ENCODE measurements around the gene IREB2. TPM values are rescaled to one million over a fixed set of nuclear protein-coding genes. Genes with fewer than 3 reads are reported as not detected.

IREB2 gene
- total and polyA plus RNA-seq, 2 of the 13 experiments (the other 11 are each of a cell fraction or from before 2014, with no cell fraction given): 24.2 to 30.4 TPM

DNA sequence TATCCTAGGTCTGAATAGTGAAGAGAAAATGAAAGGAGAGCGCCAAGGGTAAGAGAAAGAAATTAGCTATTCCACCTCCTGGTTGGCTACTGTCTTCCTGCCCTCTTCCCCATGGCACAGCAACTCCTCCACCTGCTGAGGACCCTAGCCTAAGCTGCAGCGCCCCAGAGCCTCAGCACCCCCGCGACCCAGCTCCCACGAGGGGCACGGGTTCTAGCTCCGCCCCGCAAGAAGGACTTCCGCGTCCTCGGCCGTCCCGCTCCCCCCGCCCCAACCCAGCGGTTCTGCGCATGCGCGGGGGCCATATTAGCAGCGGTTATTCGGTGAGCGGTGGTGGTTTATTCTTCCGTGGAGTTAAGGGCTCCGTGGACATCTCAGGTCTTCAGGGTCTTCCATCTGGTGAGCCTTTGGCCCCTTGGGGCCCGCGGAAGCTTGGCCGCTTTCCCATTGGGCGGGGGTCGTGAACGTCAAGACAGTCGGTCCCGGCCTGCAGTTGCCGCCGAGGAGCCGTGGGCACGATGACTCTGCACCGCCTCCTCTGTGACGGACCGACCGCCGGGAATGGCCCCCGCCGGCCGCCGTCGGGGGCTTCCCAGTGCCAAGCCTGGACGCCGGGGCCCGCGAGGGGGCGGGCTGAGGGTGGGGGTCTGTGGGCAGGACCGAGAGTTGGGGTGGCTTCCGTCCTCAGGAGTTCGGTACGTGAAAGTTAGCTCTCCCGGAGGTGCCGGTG lies 102.3 kb downstream of the IREB2 start, which contains the start of gene PSMA4 (continued):
- TF ChIP-seq, protein P1, sequence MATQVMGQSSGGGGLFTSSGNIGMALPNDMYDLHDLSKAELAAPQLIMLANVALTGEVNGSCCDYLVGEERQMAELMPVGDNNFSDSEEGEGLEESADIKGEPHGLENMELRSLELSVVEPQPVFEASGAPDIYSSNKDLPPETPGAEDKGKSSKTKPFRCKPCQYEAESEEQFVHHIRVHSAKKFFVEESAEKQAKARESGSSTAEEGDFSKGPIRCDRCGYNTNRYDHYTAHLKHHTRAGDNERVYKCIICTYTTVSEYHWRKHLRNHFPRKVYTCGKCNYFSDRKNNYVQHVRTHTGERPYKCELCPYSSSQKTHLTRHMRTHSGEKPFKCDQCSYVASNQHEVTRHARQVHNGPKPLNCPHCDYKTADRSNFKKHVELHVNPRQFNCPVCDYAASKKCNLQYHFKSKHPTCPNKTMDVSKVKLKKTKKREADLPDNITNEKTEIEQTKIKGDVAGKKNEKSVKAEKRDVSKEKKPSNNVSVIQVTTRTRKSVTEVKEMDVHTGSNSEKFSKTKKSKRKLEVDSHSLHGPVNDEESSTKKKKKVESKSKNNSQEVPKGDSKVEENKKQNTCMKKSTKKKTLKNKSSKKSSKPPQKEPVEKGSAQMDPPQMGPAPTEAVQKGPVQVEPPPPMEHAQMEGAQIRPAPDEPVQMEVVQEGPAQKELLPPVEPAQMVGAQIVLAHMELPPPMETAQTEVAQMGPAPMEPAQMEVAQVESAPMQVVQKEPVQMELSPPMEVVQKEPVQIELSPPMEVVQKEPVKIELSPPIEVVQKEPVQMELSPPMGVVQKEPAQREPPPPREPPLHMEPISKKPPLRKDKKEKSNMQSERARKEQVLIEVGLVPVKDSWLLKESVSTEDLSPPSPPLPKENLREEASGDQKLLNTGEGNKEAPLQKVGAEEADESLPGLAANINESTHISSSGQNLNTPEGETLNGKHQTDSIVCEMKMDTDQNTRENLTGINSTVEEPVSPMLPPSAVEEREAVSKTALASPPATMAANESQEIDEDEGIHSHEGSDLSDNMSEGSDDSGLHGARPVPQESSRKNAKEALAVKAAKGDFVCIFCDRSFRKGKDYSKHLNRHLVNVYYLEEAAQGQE (IDR thresholded peaks at IDR 0.05; ENCODE audit: borderline replicate concordance in 1 of 2, low read depth in 1 of 2, low read length in 2 of 2): no peak; a peak in 1 of 4 replicates
- TF ChIP-seq, protein P2, sequence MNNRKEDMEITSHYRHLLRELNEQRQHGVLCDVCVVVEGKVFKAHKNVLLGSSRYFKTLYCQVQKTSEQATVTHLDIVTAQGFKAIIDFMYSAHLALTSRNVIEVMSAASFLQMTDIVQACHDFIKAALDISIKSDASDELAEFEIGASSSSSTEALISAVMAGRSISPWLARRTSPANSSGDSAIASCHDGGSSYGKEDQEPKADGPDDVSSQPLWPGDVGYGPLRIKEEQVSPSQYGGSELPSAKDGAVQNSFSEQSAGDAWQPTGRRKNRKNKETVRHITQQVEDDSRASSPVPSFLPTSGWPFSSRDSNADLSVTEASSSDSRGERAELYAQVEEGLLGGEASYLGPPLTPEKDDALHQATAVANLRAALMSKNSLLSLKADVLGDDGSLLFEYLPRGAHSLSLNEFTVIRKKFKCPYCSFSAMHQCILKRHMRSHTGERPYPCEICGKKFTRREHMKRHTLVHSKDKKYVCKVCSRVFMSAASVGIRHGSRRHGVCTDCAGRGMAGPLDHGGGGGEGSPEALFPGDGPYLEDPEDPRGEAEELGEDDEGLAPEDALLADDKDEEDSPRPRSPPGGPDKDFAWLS (CRISPR knock-in tag; IDR thresholded peaks at IDR 0.05; ENCODE audit: borderline replicate concordance): no peak
- TF ChIP-seq, protein P3, sequence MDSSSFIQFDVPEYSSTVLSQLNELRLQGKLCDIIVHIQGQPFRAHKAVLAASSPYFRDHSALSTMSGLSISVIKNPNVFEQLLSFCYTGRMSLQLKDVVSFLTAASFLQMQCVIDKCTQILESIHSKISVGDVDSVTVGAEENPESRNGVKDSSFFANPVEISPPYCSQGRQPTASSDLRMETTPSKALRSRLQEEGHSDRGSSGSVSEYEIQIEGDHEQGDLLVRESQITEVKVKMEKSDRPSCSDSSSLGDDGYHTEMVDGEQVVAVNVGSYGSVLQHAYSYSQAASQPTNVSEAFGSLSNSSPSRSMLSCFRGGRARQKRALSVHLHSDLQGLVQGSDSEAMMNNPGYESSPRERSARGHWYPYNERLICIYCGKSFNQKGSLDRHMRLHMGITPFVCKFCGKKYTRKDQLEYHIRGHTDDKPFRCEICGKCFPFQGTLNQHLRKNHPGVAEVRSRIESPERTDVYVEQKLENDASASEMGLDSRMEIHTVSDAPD (CRISPR knock-in tag; IDR thresholded peaks at IDR 0.05): 0 out of 2 replicates have a peak, but pooled peaks have one; percentile 50
- peak; percentile 40; the same call in 1 of the 2 replicates for TF ChIP-seq ZBTB38 (CRISPR knock-in tag; IDR thresholded peaks at IDR 0.05)
- TF ChIP-seq ZNF607 (CRISPR knock-in tag; IDR thresholded peaks at IDR 0.05; ENCODE audit: borderline replicate concordance): no peak
- peak; percentile 84; the same call in 1 of the 2 replicates for TF ChIP-seq TGIF2 (CRISPR knock-in tag; IDR thresholded peaks at IDR 0.05)
- peak; percentile 73; the same call in 1 of the 2 replicates for TF ChIP-seq ZBTB42 (CRISPR knock-in tag; IDR thresholded peaks at IDR 0.05)
- TF ChIP-seq POLR2AphosphoS5 (IDR thresholded peaks at IDR 0.05; ENCODE audit: low read depth, low read length): peak; percentile 96
- TF ChIP-seq ZNF441 (CRISPR knock-in tag; IDR thresholded peaks at IDR 0.05; ENCODE audit: borderline replicate concordance): peak; percentile 65; the same call in 1 of the 2 replicates
- no peak for TF ChIP-seq HNRNPH1 (optimal IDR thresholded peaks at IDR 0.05; ENCODE audit: low read depth, low read length)
- peak; percentile 50; the same call in 1 of the 2 replicates for TF ChIP-seq FOXK1 (CRISPR knock-in tag; IDR thresholded peaks at IDR 0.05; ENCODE audit: borderline replicate concordance, low read depth)
- TF ChIP-seq, protein P4, sequence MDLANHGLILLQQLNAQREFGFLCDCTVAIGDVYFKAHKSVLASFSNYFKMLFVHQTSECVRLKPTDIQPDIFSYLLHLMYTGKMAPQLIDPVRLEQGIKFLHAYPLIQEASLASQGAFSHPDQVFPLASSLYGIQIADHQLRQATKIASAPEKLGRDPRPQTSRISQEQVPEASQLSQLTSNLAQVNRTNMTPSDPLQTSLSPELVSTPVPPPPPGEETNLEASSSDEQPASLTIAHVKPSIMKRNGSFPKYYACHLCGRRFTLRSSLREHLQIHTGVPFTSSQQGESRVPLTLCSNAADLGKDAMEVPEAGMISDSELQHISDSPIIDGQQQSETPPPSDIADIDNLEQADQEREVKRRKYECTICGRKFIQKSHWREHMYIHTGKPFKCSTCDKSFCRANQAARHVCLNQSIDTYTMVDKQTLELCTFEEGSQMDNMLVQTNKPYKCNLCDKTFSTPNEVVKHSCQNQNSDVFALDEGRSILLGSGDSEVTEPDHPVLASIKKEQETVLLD (CRISPR knock-in tag; IDR thresholded peaks at IDR 0.05; ENCODE audit: low read depth): peak; percentile 64; the same call in 1 of the 2 replicates
- TF ChIP-seq ELF4 (CRISPR knock-in tag; IDR thresholded peaks at IDR 0.05; ENCODE audit: borderline replicate concordance): peak; percentile 95; the same call in 1 of the 2 replicates
- TF ChIP-seq, protein P5, sequence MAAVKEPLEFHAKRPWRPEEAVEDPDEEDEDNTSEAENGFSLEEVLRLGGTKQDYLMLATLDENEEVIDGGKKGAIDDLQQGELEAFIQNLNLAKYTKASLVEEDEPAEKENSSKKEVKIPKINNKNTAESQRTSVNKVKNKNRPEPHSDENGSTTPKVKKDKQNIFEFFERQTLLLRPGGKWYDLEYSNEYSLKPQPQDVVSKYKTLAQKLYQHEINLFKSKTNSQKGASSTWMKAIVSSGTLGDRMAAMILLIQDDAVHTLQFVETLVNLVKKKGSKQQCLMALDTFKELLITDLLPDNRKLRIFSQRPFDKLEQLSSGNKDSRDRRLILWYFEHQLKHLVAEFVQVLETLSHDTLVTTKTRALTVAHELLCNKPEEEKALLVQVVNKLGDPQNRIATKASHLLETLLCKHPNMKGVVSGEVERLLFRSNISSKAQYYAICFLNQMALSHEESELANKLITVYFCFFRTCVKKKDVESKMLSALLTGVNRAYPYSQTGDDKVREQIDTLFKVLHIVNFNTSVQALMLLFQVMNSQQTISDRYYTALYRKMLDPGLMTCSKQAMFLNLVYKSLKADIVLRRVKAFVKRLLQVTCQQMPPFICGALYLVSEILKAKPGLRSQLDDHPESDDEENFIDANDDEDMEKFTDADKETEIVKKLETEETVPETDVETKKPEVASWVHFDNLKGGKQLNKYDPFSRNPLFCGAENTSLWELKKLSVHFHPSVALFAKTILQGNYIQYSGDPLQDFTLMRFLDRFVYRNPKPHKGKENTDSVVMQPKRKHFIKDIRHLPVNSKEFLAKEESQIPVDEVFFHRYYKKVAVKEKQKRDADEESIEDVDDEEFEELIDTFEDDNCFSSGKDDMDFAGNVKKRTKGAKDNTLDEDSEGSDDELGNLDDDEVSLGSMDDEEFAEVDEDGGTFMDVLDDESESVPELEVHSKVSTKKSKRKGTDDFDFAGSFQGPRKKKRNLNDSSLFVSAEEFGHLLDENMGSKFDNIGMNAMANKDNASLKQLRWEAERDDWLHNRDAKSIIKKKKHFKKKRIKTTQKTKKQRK (IDR thresholded peaks at IDR 0.05; ENCODE audit: low read length): no peak
- no peak for TF ChIP-seq HNF4A (CRISPR knock-in tag; IDR thresholded peaks at IDR 0.05)
- peak; percentile 24; the same call in 1 of the 2 replicates for TF ChIP-seq ZFP82 (CRISPR knock-in tag; IDR thresholded peaks at IDR 0.05; ENCODE audit: borderline replicate concordance)

Measured in HepG2 (cell line).